ENCODE results near the gene EMID1. TPM values are rescaled to one million over a fixed set of nuclear protein-coding genes. Genes with fewer than 3 reads are reported as not detected.

EMID1 gene
- polyA plus RNA-seq, 1 donor: 152 TPM

- no peak overlapping the region for H3K27ac ChIP-seq (ENCODE audit: low read length)
- no peaks in the 10 kb centered on the region for H3K27me3 ChIP-seq (ENCODE audit: control insufficient read depth, insufficient read depth, low read length)
- H3K9me3 ChIP-seq (ENCODE audit: control insufficient read depth, low read depth, low read length): no peaks in the 10 kb centered on the region
- 100% methylated on average over 1 of the region's 8 CpGs for WGBS (ENCODE audit: insufficient coverage, low lambda C conversion rate)
- no peaks in the 10 kb centered on the region for H3K4me1 ChIP-seq (ENCODE audit: control insufficient read depth, insufficient read depth, low read length)
- no peak overlapping the region for H3K4me3 ChIP-seq (ENCODE audit: low read length)
- no peaks in the 10 kb centered on the region for H3K36me3 ChIP-seq (ENCODE audit: control insufficient read depth, insufficient read depth, low read length)
- DNase-seq: no peak
These were observed 12.7 kb upstream of the EMID1 start for GRCh38 chr22:29193021-29193420.

- H3K36me3 ChIP-seq (ENCODE audit: control insufficient read depth, insufficient read depth, low read length): no peaks in the 10 kb centered on the region
- no peak overlapping the region for H3K27ac ChIP-seq (ENCODE audit: low read length)
- WGBS (ENCODE audit: insufficient coverage, low lambda C conversion rate): no CpG with 5 or more reads among the region's 2 CpGs
- no peak overlapping the region for H3K4me3 ChIP-seq (ENCODE audit: low read length)
- no peak for DNase-seq
- no peaks in the 10 kb centered on the region for H3K9me3 ChIP-seq (ENCODE audit: control insufficient read depth, low read depth, low read length)
- no peaks in the 10 kb centered on the region for H3K27me3 ChIP-seq (ENCODE audit: control insufficient read depth, insufficient read depth, low read length)
- H3K4me1 ChIP-seq (ENCODE audit: control insufficient read depth, insufficient read depth, low read length): no peaks in the 10 kb centered on the region
These were observed 11.5 kb upstream of the EMID1 start for GRCh38 chr22:29194184-29194583.

- Histone ChIP-seq H3K27ac (ENCODE audit: low read length) (no peak overlapping the region), H3K36me3 (ENCODE audit: control insufficient read depth, insufficient read depth, low read length) (no peaks in the 10 kb centered on the region), H3K4me1 (ENCODE audit: control insufficient read depth, insufficient read depth, low read length) (no peaks in the 10 kb centered on the region), H3K27me3 (ENCODE audit: control insufficient read depth, insufficient read depth, low read length) (no peaks in the 10 kb centered on the region), H3K4me3 (ENCODE audit: low read length) (no peak overlapping the region), H3K9me3 (ENCODE audit: control insufficient read depth, low read depth, low read length) (no peaks in the 10 kb centered on the region)
- no peak for DNase-seq
- WGBS (ENCODE audit: insufficient coverage, low lambda C conversion rate): no CpG with 5 or more reads among the region's 8 CpGs
These were observed 10.4 kb upstream of the EMID1 start for GRCh38 chr22:29195118-29195963.

- Histone ChIP-seq H3K27ac (ENCODE audit: low read length) (no peak overlapping the region), H3K27me3 (ENCODE audit: control insufficient read depth, insufficient read depth, low read length) (no peaks in the 10 kb centered on the region), H3K9me3 (ENCODE audit: control insufficient read depth, low read depth, low read length) (no peaks in the 10 kb centered on the region), H3K4me3 (ENCODE audit: low read length) (no peak overlapping the region), H3K4me1 (ENCODE audit: control insufficient read depth, insufficient read depth, low read length) (no peaks in the 10 kb centered on the region), H3K36me3 (ENCODE audit: control insufficient read depth, insufficient read depth, low read length) (no peaks in the 10 kb centered on the region)
- no peak for DNase-seq
- 100% methylated on average over 1 of the region's 10 CpGs for WGBS (ENCODE audit: insufficient coverage, low lambda C conversion rate)
These were observed 9.6 kb upstream of the EMID1 start for GRCh38 chr22:29195964-29196666.

- no peaks in the 10 kb centered on the region for H3K36me3 ChIP-seq (ENCODE audit: control insufficient read depth, insufficient read depth, low read length)
- WGBS (ENCODE audit: insufficient coverage, low lambda C conversion rate): 88% methylated on average over 1 of the region's 3 CpGs
- peaks cover 5% of the 10 kb centered on the region for H3K4me1 ChIP-seq (ENCODE audit: control insufficient read depth, insufficient read depth, low read length)
These were observed 8.6 kb upstream of the EMID1 start for GRCh38 chr22:29197096-29197495.

GRCh38 chr22:29198240-29198639 is 7.5 kb upstream of the EMID1 start:
- no peaks in the 10 kb centered on the region for H3K9me3 ChIP-seq (ENCODE audit: control insufficient read depth, low read depth, low read length)
- WGBS (ENCODE audit: insufficient coverage, low lambda C conversion rate): no CpG with 5 or more reads among the region's 5 CpGs
- H3K4me1 ChIP-seq (ENCODE audit: control insufficient read depth, insufficient read depth, low read length): peaks cover 11% of the 10 kb centered on the region
- DNase-seq: no peak
- H3K4me3 ChIP-seq (ENCODE audit: low read length): no peak overlapping the region
- no peaks in the 10 kb centered on the region for H3K27me3 ChIP-seq (ENCODE audit: control insufficient read depth, insufficient read depth, low read length)
- H3K36me3 ChIP-seq (ENCODE audit: control insufficient read depth, insufficient read depth, low read length): no peaks in the 10 kb centered on the region
- H3K27ac ChIP-seq (ENCODE audit: low read length): no peak overlapping the region

More at GRCh38 chr22:29197096-29197495, 8.6 kb upstream of the EMID1 start:
- no peak overlapping the region for H3K4me3 ChIP-seq (ENCODE audit: low read length)
- DNase-seq: no peak
- H3K27ac ChIP-seq (ENCODE audit: low read length): no peak overlapping the region
- H3K9me3 ChIP-seq (ENCODE audit: control insufficient read depth, low read depth, low read length): no peaks in the 10 kb centered on the region
- H3K27me3 ChIP-seq (ENCODE audit: control insufficient read depth, insufficient read depth, low read length): no peaks in the 10 kb centered on the region

GRCh38 chr22:29199702-29200400 is 5.8 kb upstream of the EMID1 start:
- Histone ChIP-seq H3K36me3 (ENCODE audit: control insufficient read depth, insufficient read depth, low read length) (no peaks in the 10 kb centered on the region), H3K9me3 (ENCODE audit: control insufficient read depth, low read depth, low read length) (no peaks in the 10 kb centered on the region), H3K4me3 (ENCODE audit: low read length) (no peak overlapping the region), H3K27ac (ENCODE audit: low read length) (no peak overlapping the region), H3K27me3 (ENCODE audit: control insufficient read depth, insufficient read depth, low read length) (no peaks in the 10 kb centered on the region), H3K4me1 (ENCODE audit: control insufficient read depth, insufficient read depth, low read length) (peaks cover 11% of the 10 kb centered on the region)
- no peak for DNase-seq
- 90% methylated on average over 2 of the region's 8 CpGs for WGBS (ENCODE audit: insufficient coverage, low lambda C conversion rate)

GRCh38 chr22:29200901-29201300 is 4.8 kb upstream of the EMID1 start:
- no peaks in the 10 kb centered on the region for H3K9me3 ChIP-seq (ENCODE audit: control insufficient read depth, low read depth, low read length)
- H3K27ac ChIP-seq (ENCODE audit: low read length): no peak overlapping the region
- H3K36me3 ChIP-seq (ENCODE audit: control insufficient read depth, insufficient read depth, low read length): no peaks in the 10 kb centered on the region
- no peaks in the 10 kb centered on the region for H3K27me3 ChIP-seq (ENCODE audit: control insufficient read depth, insufficient read depth, low read length)
- H3K4me3 ChIP-seq (ENCODE audit: low read length): no peak overlapping the region
- 100% methylated on average over 1 of the region's 7 CpGs for WGBS (ENCODE audit: insufficient coverage, low lambda C conversion rate)
- H3K4me1 ChIP-seq (ENCODE audit: control insufficient read depth, insufficient read depth, low read length): peaks cover 15% of the 10 kb centered on the region
- no peak for DNase-seq

GRCh38 chr22:29201782-29202181 is 3.9 kb upstream of the EMID1 start:
- Histone ChIP-seq H3K27me3 (ENCODE audit: control insufficient read depth, insufficient read depth, low read length) (no peaks in the 10 kb centered on the region), H3K4me1 (ENCODE audit: control insufficient read depth, insufficient read depth, low read length) (peaks cover 15% of the 10 kb centered on the region), H3K36me3 (ENCODE audit: control insufficient read depth, insufficient read depth, low read length) (no peaks in the 10 kb centered on the region), H3K9me3 (ENCODE audit: control insufficient read depth, low read depth, low read length) (no peaks in the 10 kb centered on the region), H3K27ac (ENCODE audit: low read length) (peak overlapping the region; percentile 57), H3K4me3 (ENCODE audit: low read length) (no peak overlapping the region)
- no peak for DNase-seq
- WGBS (ENCODE audit: insufficient coverage, low lambda C conversion rate): no CpG with 5 or more reads among the region's 7 CpGs

All from large intestine (tissue), 3 donors.